HG03460 (cell line): ENCODE measurements around the gene SNAPC2.
A peak's percentile ranks its signal among the peaks of the same experiment; 100 is the strongest.
"Not testable (repeated sequence)": the region's sequence is repeated elsewhere in the genome, so short reads cannot be mapped to it uniquely, and the experiment has no call there.

Experiments
- ATAC-seq: cut with Tn5 transposase; IDR thresholded peaks from one replicate; pipeline ENCODE4 v1.9.1; 2021; ENCODE audit not compliant: unreplicated experiment

The SNAPC2 gene

GRCh38 chr19:7888145-7888825 lies 31.9 kb upstream of the SNAPC2 start, which contains the start of gene LRRC8E:
Gene LRRC8E, plus strand, starts transcription at chr19:7888510. Its CDS starts 7,094 bp downstream, at chr19:7895604.
- no peak for ATAC-seq

GRCh38 chr19:7888826-7889217 lies 31.3 kb upstream of the SNAPC2 start:
- no peak for ATAC-seq

- not testable (repeated sequence) for ATAC-seq
Measured at GRCh38 chr19:7893362-7894101, 26.6 kb upstream of the SNAPC2 start.

- no peak for ATAC-seq
Measured at GRCh38 chr19:7894612-7895309, 25.4 kb upstream of the SNAPC2 start.

- ATAC-seq, result no peak
Measured at GRCh38 chr19:7895565-7895964, 24.6 kb upstream of the SNAPC2 start.

GRCh38 chr19:7897292-7897691 lies 22.8 kb upstream of the SNAPC2 start:
- ATAC-seq, result no peak

GRCh38 chr19:7898967-7899366 lies 21.2 kb upstream of the SNAPC2 start:
- ATAC-seq, result no peak

- no peak for ATAC-seq
Measured at GRCh38 chr19:7899751-7900378, 20.3 kb upstream of the SNAPC2 start.

GRCh38 chr19:7900401-7900870 lies 19.7 kb upstream of the SNAPC2 start:
- no peak for ATAC-seq

GRCh38 chr19:7900931-7901330 lies 19.2 kb upstream of the SNAPC2 start:
- no peak for ATAC-seq

- ATAC-seq, result no peak
Measured at GRCh38 chr19:7901337-7901736, 18.8 kb upstream of the SNAPC2 start.

- ATAC-seq, result no peak
Measured at GRCh38 chr19:7902796-7903243, 17.3 kb upstream of the SNAPC2 start.

- ATAC-seq, result peak; percentile 72
Measured at GRCh38 chr19:7903244-7904073, 16.7 kb upstream of the SNAPC2 start, which contains the start of gene MAP2K7. Gene MAP2K7, plus strand, starts transcription at chr19:7903877. Its CDS starts 68 bp downstream, at chr19:7903945.

GRCh38 chr19:7904074-7905020 lies 15.8 kb upstream of the SNAPC2 start:
- peak; percentile 23 for ATAC-seq

GRCh38 chr19:7905268-7905667 lies 14.9 kb upstream of the SNAPC2 start:
- ATAC-seq, result no peak

- ATAC-seq, result no peak
Measured at GRCh38 chr19:7905859-7906258, 14.3 kb upstream of the SNAPC2 start.

GRCh38 chr19:7907122-7907521 lies 13.0 kb upstream of the SNAPC2 start:
- ATAC-seq, result no peak

- ATAC-seq, result no peak
Measured at GRCh38 chr19:7907544-7907943, 12.6 kb upstream of the SNAPC2 start.

GRCh38 chr19:7908078-7908699 lies 11.9 kb upstream of the SNAPC2 start:
- no peak for ATAC-seq
